GM08714 (cell line): ENCODE data around the gene KLHDC10.

Experiments
- H3K4me3 ChIP-seq: fragments of 200-500 bp; sonication (Bioruptor generic); 2 replicates; pipeline ENCODE4 v1.5.1; 2014; ENCODE audit warnings: mild to moderate bottlenecking, low read length, inconsistent platforms
- ZNF274 ChIP-seq: IDR thresholded peaks from 2 replicates; pipeline ENCODE4 v1.6.1; 2012; ENCODE audit warnings: mild to moderate bottlenecking, low read depth, low read length

Gene KLHDC10

DNA sequence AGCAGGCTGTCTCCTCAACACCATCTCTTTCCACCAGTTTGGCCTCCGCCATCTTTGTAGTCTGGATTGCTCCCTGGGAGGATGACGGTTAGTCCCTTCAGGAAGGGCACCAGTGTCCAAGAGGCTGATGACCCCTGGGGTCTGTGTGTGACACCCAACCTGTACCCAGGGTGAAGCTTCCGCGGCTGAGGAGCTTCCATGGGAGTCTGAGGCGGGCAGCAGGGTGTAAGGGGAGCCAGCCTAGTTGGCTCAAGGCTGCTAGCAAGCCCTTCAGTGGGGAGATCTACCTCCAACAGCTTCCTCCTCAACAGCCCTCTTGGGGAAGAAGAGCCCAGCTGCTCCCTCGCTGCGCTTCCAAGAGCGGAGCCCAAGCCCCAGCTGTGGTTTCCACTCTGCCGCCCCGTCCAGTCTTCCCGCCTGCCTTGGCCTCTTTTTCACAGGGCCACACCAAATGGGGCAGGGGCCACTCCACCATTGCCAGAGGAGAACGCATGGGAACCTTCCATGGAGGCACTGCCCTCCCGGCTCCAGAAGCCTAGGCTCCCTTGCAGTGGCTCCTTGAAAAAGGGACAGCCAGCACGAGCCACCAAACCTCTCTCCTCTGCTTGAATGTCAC, 77.5 kb downstream of the KLHDC10 start:
- no peak for TF ChIP-seq ZNF274
- no peak overlapping the region for H3K4me3 ChIP-seq

DNA sequence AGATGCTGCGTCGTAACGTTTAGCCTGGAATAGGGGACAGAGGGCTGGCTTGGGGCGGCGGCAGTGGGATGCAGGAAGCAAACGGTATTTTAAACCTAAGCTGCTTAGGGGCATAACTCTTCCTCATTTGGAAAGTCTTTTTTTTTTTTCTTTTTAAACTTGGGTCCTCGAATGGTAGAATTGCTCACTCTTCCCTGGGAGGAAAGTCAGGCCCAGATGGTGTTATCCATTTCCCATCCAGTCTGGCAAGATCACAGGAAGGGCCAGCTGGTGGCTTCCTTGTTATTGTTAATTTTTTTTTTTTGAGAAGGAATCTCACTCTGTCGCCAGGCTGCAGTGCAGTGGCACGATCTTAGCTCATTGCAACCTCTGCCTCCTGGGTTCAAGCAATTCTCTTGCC, 78.2 kb downstream of the KLHDC10 start:
- H3K4me3 ChIP-seq = no peak overlapping the region
- TF ChIP-seq ZNF274 = no peak

DNA sequence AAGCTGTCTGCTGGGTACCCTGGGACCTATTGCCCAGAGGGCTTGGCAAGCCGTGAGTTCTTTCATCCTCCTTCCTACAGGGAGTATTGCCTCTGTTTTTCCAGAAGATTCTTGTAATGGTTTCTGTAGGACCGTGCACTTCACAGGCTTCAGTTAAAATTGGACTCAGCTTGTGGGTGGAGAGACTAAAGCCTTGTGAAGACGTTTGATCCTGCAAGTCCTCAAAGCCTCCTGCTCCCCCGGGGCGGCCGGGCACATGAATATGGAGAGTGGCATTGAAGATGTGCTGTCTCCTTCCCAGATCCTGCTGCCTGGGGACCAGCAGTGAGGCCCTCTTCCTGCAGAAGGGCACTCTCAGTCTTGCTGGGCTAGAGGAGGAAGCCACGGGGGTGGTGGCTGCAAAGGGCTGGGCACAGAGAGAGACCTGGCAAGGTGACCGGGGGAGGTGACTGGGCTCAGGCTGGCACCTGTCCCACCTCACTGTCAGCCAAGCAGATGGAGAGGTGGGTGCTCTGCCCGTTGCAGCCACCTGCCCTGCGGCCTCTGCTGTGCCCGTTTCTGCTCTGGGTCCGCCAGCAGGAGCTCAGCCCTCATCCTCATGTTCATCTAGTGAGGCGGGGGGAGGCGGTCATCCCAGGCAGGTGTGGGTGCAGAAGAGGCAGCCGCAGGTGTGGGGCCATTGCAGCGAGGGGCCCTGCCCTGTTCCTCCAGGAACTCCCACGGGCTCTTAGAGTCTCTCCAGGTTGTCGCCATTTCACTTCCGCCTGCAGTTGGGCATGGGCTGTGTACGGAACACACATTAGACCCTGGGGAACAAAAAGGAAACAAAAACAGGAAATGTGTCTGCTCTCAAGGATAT, 79.2 kb downstream of the KLHDC10 start:
- H3K4me3 ChIP-seq = no peak overlapping the region
- TF ChIP-seq ZNF274 = no peak

DNA sequence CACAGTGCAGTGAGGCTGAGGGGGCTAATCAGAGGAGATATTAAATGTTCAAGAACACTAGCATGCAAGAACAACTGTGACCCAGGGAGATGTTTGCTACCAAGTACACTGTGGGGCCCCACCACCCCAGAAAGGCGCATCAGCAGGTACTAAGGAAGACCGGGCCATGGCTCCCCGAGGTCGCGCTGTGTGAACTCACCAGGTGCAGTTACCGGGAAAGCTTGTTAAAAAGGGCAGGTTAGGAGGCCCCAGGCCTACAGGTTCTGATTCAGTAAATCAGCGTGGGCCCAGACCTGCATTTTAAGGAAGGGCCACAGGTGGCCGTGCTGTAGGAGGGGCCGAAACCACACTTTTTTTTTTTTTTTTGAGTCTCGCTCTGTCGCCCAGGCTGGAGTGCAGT, 80.3 kb downstream of the KLHDC10 start:
- H3K4me3 ChIP-seq = no peak overlapping the region; the same call in 1 of the 2 replicates
- no peak for TF ChIP-seq ZNF274

DNA sequence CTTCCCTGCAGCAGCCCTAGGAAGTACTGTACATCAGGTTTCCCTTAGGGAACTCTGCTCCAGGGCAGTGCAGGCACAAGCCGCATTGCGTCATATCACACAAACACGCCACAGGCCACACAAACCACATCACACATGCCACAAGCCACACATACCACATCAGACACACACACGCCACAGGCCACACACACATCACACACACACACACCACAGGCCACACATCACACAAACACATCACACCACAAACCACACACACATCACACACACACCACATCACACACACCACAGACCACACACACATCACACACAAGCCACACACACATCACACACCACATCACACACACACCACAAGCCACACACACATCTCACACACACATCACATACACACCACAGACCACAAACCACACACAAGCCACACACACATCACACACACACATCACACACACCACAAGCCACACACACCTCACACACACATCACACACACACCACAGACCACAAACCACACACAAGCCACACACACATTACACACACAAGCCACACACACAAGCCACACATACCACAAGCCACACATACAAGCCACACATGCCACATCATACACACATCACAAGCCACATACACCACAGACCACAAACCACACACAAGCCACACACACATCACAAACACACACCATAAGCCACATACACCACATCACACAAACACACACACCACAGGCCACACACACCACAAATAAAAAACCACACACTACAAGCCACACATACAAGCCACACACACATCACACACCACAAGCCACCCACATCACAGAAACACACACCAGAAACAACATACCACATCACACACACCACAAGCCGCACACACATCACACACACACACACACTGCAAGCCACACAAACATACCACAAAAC, 81.5 kb downstream of the KLHDC10 start:
- no peak for TF ChIP-seq ZNF274
- no peak overlapping the region for H3K4me3 ChIP-seq

DNA sequence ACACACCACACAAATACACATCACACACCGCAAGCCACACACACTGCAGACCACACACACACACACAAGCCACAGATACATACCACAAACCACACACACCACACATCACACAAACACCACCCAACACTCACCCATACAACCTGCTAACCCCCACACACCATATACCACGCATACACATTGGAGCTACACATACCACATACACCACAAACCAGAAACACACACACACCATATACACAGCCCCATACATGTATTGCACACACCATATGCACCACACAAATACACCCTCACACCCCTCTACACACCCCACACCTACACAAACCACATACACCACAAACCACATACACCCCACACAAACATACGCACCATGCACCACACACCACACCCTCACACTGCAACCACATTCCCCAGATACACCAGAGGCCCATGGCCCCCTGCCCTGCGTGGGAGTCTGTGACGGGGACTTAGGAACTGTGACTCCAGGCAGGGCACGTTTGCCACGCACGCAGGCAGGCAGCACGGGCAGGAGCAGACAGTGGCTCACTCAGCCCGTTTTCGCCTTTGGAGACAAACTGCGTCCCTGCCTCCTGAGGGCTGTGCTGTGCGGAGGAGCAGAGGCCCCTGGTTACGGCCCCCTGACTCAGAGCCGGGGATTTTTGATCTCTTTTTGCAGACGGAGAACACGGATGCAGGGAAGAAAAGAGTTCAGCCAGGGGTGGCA, 82.3 kb downstream of the KLHDC10 start:
- TF ChIP-seq ZNF274 = no peak
- no peak overlapping the region for H3K4me3 ChIP-seq

DNA sequence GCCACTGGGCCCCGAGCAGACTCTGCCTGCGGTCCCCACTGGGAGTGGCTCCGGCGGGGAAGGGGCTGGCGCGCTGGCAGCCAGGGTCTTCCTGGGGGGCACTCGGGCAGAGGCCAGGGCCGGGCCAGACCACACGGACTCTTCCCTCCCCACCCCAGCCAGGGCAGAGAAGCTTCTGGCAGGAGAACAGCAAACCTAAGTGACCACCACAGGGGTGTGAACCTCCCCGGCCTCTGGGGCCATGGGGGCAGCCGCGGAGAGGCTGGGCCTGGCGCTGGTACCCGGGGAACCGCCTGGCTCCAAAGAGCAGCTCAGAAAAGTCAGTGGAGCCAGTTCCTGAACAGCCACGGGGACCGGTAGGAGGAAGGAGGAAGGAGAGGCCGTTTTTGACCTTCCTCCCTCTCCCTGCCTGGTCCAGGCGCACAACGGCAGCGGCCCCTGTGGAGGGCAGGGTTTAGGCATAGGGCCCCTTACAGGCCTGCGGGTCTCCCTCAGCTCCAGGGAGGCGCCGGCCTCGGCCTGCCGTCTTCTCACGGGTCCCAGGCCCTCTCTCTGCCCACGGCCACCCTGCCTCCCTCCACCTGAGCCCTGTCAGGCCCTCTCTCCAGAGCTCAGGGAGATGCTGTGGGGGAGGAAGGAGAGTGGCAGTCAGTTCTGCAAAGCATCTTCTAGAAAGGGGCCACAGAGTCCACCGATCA, 83.0 kb downstream of the KLHDC10 start:
- no peak overlapping the region for H3K4me3 ChIP-seq
- TF ChIP-seq ZNF274 = no peak

DNA sequence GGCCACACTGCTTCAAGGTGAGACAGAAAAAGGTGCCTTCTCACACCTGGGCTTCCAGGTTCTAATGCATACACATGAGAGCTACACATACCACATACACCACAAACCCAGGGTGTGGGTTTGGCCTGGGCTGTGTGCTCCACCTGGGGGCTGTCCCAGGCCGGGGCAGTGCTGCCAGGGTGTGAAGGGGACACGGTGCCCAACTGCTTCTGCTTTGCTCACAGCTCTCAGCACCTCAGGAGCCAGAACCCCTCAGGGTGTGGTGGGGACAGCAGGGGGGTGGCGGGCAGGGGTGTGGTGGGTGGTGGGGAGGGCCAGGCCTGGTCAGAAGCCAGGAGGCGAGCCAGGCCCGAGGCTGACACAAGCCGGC, 83.8 kb downstream of the KLHDC10 start:
- no peak for TF ChIP-seq ZNF274
- H3K4me3 ChIP-seq = no peak overlapping the region

DNA sequence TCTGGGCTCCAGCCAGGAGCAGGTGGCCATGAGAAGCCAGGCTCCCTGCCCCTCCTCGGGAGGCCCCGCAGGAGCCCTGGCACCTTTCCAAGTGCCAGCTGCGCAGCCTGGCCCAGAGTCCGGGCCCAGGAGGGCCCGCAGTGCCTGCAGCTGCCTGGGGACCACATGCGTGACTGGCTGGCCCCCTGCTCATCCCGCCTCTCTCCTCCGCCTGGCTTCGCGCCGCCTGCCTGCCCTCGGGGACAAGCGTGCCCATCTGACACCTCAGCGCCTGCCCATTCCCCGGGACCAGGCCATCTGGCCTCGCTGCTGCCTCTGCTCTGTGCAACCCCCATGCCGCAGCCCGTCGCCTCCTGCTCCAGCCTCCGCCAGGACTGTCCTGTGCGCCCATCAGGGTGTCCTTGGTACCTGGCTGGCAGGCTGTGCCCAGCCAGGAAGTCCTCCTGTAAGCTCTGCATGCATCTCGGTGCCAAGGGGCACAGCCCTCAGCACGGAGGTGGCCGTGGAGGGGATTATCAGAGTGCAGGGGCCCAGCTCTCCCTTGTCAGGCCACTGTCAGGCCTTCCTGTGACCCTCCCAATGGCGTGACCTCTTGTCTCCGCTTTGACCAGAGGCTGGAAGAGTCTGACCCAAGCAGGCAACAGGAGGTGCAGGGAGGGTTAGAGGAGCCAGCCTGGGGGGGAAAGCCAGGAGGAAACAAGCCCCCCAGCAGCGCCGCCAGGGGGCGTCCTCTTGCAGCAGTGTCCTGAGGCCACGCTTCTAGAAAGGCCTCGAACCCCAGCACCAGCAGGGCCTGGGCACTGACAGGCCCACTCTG, 84.4 kb downstream of the KLHDC10 start:
- TF ChIP-seq ZNF274 = no peak
- no peak overlapping the region for H3K4me3 ChIP-seq

DNA sequence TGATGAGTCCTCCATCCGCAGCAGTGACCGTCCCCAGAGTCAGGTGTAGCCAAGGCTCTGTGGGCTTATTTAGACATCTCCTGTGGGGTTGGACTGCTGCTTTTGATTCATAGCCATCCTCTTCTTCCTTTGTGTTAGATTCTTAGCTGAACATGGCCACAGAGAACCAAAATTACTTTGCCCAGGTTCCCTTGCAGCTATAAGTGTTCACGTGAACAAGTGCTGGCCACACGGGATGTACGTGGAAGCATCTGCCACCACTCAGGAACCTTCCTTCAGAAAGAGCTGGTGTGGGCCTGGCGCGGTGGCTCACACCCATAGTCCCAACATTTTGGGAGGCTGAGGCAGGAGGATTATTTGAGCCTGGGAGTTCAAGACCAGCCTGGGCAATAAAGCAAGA, 85.8 kb downstream of the KLHDC10 start:
- H3K4me3 ChIP-seq = no peak overlapping the region
- TF ChIP-seq ZNF274 = no peak

DNA sequence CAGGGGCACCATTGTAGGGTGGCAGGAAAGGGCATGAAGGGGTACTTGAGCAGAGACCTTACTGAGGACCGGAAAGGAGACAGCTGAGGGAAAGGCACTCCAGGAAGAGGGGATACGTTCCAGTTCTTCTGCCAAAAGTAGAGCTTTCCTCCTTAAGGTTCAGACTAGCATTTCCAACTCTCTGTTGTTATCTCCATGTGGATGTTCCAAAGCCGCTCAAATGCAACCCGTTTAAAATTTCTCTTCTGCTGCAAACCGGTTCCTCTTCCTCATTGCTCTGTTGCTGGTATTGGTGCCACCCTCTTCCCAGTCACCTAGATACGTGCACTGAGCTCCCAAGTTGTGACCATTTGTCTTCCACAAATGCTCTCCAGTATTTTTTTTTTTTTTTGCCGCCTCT, 87.4 kb downstream of the KLHDC10 start:
- TF ChIP-seq ZNF274 = no peak
- no peak overlapping the region for H3K4me3 ChIP-seq

DNA sequence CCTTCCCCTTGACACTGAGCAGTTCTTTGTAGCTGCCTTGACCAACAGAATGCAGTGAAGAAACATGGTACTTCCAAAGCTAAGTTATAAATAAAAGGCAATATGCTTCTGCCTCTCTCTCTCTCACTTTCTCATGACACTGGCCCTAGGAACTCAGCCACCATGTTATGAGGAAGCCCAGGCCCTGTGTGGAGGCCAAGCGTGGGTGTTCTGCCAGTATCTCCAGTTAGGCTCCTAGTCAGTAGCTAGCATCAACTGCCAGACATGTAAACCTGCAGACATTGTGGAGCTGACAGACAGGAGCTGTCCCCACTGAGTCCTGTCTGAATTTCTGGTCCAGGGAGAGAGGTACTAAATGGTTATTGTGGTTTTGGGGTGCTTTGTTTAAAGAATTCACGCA, 89.7 kb downstream of the KLHDC10 start:
- H3K4me3 ChIP-seq = no peak overlapping the region
- no peak for TF ChIP-seq ZNF274

DNA sequence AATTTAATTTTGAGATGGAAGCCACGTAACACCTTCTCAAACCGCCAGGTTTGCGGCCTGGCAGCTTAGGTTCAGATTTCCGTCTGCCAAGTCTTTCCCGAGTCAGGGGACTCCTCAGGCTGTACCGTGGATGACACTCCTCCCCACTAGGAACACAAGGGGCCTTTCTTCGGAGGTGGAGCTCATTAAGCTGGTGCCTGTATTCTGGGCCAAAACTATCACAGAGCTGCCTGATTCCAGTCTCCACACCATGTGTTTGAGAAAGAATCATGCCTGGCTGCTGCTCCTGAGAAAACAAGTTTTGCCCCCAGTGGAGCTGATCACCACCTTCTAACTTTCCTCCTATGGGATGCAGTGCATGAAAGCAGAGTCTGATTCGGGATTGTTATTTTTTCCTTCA, 90.1 kb downstream of the KLHDC10 start:
- no peak overlapping the region for H3K4me3 ChIP-seq
- no peak for TF ChIP-seq ZNF274

DNA sequence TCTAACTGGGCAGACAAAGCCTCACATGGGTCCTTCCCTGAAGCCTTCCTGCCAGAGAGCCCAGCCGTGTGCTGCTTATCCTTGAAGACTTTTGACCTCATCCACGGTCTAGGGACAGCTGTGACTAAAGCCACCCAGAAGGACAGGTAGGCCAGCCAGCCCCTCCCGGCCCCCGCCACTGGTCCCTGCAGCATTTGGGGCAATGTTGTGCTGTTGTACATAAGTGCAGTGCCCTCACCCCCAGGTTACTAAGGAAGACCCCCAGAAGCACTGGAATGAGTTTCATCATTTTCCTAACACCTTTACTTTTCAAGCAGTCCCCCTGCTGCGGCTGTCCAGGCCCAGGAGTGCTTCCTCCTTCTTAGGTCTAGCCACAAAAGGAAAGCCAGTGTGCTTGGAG, 91.9 kb downstream of the KLHDC10 start:
- no peak for TF ChIP-seq ZNF274
- no peak overlapping the region for H3K4me3 ChIP-seq
